Tongue (tissue), 3 donors: Measurements from ENCODE around the gene ZNF100. TPM values are rescaled to one million over a fixed set of nuclear protein-coding genes. Genes with fewer than 3 reads are reported as not detected.
A peak's percentile ranks its signal among the peaks of the same experiment; 100 is the strongest.

Experiments used
- DNase-seq: peaks from one replicate; pipeline ENCODE4 v3.0.0-alpha.2; 2015
- small RNA-seq: library from RNA; depleted of rRNA; stranded (forward); fragments of <200 nt; gene quantifications from one replicate; pipeline ENCODE3, GENCODE V24; 2014; ENCODE audit warnings: low replicate concordance
- total RNA-seq: library from RNA; depleted of rRNA; stranded (reverse); fragments of >200 nt; gene quantifications from one replicate; pipeline ENCODE4 v1.2.3, GENCODE V29; 2014

The ZNF100 gene
- total RNA-seq, 1 donor from 2014 or later = 10.5 TPM

DNA sequence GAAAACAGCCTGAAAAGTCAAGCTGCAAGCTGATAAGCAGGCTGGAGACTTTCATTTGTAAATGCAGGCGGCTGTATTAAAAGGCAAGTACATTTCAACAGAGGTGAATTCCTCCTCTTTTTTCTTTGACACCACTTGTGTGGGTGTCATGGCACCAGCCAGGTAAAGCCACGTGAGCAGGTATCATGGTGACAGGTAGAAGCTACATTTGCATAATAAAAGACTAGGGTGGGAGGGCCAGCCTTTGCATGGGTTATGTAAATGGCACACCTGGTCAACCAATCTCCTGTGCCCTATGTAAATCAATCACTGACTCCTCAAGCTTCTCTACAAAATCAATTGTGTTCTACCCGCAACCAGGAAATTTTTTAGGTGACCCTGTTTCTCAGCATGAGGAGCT is 68.2 kb downstream of the ZNF100 start:
- no peak for DNase-seq

GRCh38 chr19:21698215-21698614 is 69.2 kb downstream of the ZNF100 start:
- peak; percentile 73 for DNase-seq

GRCh38 chr19:21697698-21698097 is 69.7 kb downstream of the ZNF100 start:
- no peak for DNase-seq

DNA sequence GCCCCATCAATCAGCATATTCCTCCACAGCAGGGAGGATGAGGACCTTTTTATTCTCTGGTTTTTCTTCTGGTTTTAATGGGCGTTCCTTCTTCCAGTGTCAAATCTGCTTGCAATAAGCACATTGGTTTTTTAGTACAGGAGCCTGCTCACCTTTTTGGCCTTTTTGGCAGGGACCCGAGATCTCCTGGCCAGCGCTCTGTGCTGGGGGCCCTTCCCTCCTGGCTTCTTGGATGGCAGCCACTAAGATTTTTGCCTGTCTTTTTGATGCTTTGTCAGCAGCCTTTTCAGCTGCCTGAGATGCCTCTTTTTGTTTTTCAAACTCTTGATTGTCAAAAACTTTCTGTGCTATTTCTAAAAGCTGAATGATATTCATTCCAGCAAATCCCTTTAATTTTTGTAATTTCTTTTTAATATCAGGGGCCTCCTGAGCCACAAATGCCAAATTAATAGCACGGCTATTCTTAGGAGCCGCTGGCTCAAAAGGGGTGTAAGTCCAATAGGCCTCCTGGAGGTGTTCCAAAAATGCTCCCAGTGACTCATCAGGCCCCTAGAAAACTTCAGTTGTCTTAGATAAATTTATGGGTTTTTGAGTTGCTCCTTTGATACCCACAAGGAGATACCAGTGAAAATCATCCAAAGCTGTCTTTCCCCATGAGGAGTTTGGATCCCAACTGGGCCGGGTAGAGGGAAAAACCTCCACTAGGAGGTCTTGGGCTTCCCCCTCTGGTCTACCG is 73.0 kb downstream of the ZNF100 start:
- DNase-seq = no peak

GRCh38 chr19:21693399-21693798 is 74.0 kb downstream of the ZNF100 start:
- DNase-seq = no peak

- DNase-seq = no peak
These were observed 75.7 kb downstream of the ZNF100 start for GRCh38 chr19:21691661-21692060.

DNA sequence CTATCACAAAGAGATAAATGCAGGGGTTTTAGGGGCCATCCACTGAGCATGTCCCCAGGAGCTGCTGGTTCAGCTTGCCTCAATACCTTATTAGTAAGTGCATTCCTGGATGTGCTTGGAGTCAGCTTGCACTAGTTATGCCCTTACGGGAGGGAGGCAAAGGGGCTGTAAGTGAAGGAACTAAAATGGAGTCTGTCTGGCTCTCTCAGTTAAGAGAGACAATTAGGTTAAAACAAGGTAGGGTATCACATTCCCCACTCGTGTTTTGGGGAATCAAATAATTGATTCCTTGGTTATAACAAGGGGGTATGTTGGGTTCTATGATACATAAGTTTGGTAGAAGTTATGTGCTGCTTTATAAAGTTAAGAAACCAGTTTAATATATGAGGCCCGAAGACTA is 78.9 kb downstream of the ZNF100 start:
- DNase-seq = no peak

- no peak for DNase-seq
These were observed 86.7 kb downstream of the ZNF100 start for GRCh38 chr19:21680671-21681070.

- no peak for DNase-seq
These were observed 87.4 kb downstream of the ZNF100 start for GRCh38 chr19:21680026-21680425.

DNA sequence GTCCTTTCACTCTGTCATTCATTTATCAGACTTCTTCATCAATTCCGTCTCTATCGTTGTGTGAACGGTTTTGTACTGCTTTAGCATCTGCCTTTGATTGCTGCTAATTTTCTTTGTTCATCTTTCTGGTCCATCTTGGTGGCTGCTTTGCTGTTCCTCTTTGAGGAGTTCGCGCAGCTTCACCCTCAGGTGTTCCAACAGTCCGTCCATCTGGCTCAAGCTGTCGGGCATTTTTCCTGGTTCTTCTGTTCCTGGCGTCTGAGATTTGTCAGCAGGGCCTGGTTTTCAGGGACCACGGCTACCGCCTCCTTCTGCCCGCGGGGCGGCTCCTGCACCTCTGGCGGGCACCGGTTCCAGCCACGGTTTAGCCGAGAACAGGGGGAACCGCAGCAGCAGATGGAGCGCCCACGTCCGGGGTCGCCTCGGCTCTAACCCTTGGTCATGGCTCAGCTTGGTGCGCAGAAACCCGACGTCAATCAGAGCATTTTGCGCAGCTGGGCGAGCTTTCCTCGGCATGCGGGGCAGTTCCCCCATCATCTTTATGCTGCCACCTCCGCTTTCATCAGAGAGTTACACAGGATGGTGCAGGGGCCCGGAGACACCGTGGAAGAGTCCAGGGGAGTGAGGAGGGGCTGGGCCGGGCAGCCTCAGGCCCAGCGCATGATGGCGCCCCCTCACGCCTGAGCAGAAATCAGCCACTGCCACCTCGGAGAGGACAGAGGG is 89.5 kb downstream of the ZNF100 start:
- no peak for DNase-seq

GRCh38 chr19:21674454-21674853 is 92.9 kb downstream of the ZNF100 start:
- no peak for DNase-seq

- DNase-seq = peak; percentile 32
These were observed 93.9 kb downstream of the ZNF100 start for GRCh38 chr19:21673479-21673878.

Small RNA genes within 50 kb of the gene (small RNA-seq; reads per million reads assigned to genes)
- not detected for gene VN1R84P

Other genes starting within 250 kb of the ZNF100 start
- gene ZNF43, start 68.6 kb upstream of the ZNF100 start, total RNA-seq = 13.0 TPM
- 8.8 TPM for gene ZNF208, start 243.4 kb upstream of the ZNF100 start, total RNA-seq